K562 (cell line): ENCODE data around the gene MKRN1. TPM values are rescaled to one million over a fixed set of nuclear protein-coding genes. Genes with fewer than 3 reads are reported as not detected.

Source experiments
- ATF2 ChIP-seq: sonication (generic); formaldehyde crosslinking; IDR thresholded peaks from 2 replicates; pipeline ENCODE4 v1.8.1; 2022; ENCODE audit warnings: missing genetic modification reagents
- ATF7 ChIP-seq: fragments of 450-650 bp; IDR thresholded peaks from 2 replicates; pipeline ENCODE4 v1.7.1; 2014; ENCODE audit warnings: mild to moderate bottlenecking, moderate library complexity
- BCLAF1 ChIP-seq, 2 experiments: fragments of 450-650 bp in 1 of 2; IDR thresholded peaks; 2 replicates each; pipeline ENCODE4 v1.6.1; 2011 to 2017; ENCODE audit warnings: low read depth in 2 of 2, antibody characterized with exemption in 1 of 2, borderline replicate concordance in 1 of 2, low read length in 1 of 2, mild to moderate bottlenecking in 1 of 2, mixed read lengths in 1 of 2; ENCODE audit not compliant: control insufficient read depth in 1 of 2
- CBFB ChIP-seq: sonication (generic); formaldehyde crosslinking; IDR thresholded peaks from 2 replicates; pipeline ENCODE4 v1.4.0; 2020; ENCODE audit warnings: mild to moderate bottlenecking, missing genetic modification reagents
- ELK3 ChIP-seq: fragments of 450-650 bp; formaldehyde crosslinking; IDR thresholded peaks from 2 replicates; pipeline ENCODE4 v1.4.0; 2020; ENCODE audit warnings: mild to moderate bottlenecking
- FOXA3 ChIP-seq, 2 experiments: fragments of 450-650 bp in 1 of 2; sonication (generic) in 1 of 2; formaldehyde crosslinking; IDR thresholded peaks in 1 of 2; conservative IDR thresholded peaks in 1 of 2; 2 replicates each; pipeline versions ENCODE4 v1.4.0 to v1.8.0; 2020 to 2022; ENCODE audit warnings: mild to moderate bottlenecking in 2 of 2, missing genetic modification reagents in 1 of 2
- POLR2B ChIP-seq: fragments of 450-650 bp; IDR thresholded peaks from 2 replicates; pipeline ENCODE4 v1.6.1; 2018; ENCODE audit warnings: low read depth; ENCODE audit not compliant: partially characterized antibody
- RB1 ChIP-seq: fragments of 450-650 bp; IDR thresholded peaks from 2 replicates; pipeline ENCODE4 v1.6.1; 2017; ENCODE audit warnings: low read depth, mild to moderate bottlenecking
- SMARCA4 ChIP-seq: fragments of 450-650 bp; IDR thresholded peaks from 2 replicates; pipeline ENCODE4 v1.6.1; 2016
- SRSF1 ChIP-seq: fragments of 200-400 bp; formaldehyde crosslinking; IDR thresholded peaks from 2 replicates; pipeline ENCODE4 v1.6.1; 2017; ENCODE audit warnings: mild to moderate bottlenecking, low read depth, low read length, moderate library complexity
- ZFP1 ChIP-seq: fragments of 450-650 bp; formaldehyde crosslinking; IDR thresholded peaks from 2 replicates; pipeline ENCODE4 v1.4.0; 2020; ENCODE audit warnings: mild to moderate bottlenecking, mixed read lengths
- ZNF217 ChIP-seq: sonication (generic); formaldehyde crosslinking; IDR thresholded peaks from 2 replicates; pipeline ENCODE4 v1.8.0; 2022; ENCODE audit warnings: mild to moderate bottlenecking, missing genetic modification reagents
- ZNF583 ChIP-seq: fragments of 250-450 bp; sonication (Bioruptor Pico); IDR thresholded peaks from 2 replicates; pipeline ENCODE4 v1.4.0; 2020
- polyA plus RNA-seq, 8 experiments: library from polyadenylated mRNA; depleted of rRNA in 4 of 8; stranded (reverse) in 5 of 8; unstranded in 3 of 8; fragments of >200 nt; fragmentation: Nextera tagmentation in 2 of 8; fragmentation: Illumina TruSeq in 1 of 8; extraction: Ambion mirVana in 2 of 8; extraction: Trizol in 1 of 8; gene quantifications; 2 replicates each; pipeline versions ENCODE4 v1.2.1 to v1.2.3, GENCODE V29; 2011 to 2014; ENCODE audit warnings: inconsistent platforms in 1 of 8, missing spikeins in 1 of 8
- total RNA-seq, 7 experiments: library from RNA; depleted of rRNA in 6 of 7; stranded (reverse); fragments of >200 nt in 6 of 7; fragmentation: Illumina TruSeq in 2 of 7; extraction: Trizol in 2 of 7; gene quantifications; 2 replicates each; pipeline versions ENCODE4 v1.2.1 to v1.2.3, GENCODE V29; 2011 to 2021; ENCODE audit warnings: low replicate concordance in 1 of 7
- TF ChIP-seq, protein P1 (sequence below): fragments of 200-800 bp; sonication (Bioruptor generic); IDR thresholded peaks from 2 replicates; pipeline ENCODE4 v1.6.1; 2017; ENCODE audit warnings: missing genetic modification characterization, missing compliant biosample characterization
- TF ChIP-seq, protein P2 (sequence below), 2 experiments: fragments of 250-450 bp in 1 of 2; fragments of 450-650 bp in 1 of 2; sonication (Bioruptor Pico) in 1 of 2; IDR thresholded peaks; 2 replicates each; pipeline versions ENCODE4 v1.6.1 to v1.8.0; 2016 to 2021; ENCODE audit warnings: mild to moderate bottlenecking in 2 of 2, moderate library complexity in 2 of 2, missing compliant biosample characterization in 1 of 2, missing genetic modification characterization in 1 of 2
- TF ChIP-seq, protein P3 (sequence below), 2 experiments: fragments of 200-800 bp in 1 of 2; sonication (Bioruptor generic) in 1 of 2; sonication (generic) in 1 of 2; formaldehyde crosslinking in 1 of 2; IDR thresholded peaks in 1 of 2; conservative IDR thresholded peaks in 1 of 2; 2 replicates each; pipeline versions ENCODE4 v1.5.0 to v1.6.1; 2016 to 2020; ENCODE audit warnings: missing compliant biosample characterization in 1 of 2, missing genetic modification characterization in 1 of 2, missing genetic modification reagents in 1 of 2

MKRN1 gene
- total and polyA plus RNA-seq, 9 of the 15 experiments (the other 6 are each of a cell fraction or from before 2014, with no cell fraction given), result 30.5 to 90.3 (median 76.0) TPM

DNA sequence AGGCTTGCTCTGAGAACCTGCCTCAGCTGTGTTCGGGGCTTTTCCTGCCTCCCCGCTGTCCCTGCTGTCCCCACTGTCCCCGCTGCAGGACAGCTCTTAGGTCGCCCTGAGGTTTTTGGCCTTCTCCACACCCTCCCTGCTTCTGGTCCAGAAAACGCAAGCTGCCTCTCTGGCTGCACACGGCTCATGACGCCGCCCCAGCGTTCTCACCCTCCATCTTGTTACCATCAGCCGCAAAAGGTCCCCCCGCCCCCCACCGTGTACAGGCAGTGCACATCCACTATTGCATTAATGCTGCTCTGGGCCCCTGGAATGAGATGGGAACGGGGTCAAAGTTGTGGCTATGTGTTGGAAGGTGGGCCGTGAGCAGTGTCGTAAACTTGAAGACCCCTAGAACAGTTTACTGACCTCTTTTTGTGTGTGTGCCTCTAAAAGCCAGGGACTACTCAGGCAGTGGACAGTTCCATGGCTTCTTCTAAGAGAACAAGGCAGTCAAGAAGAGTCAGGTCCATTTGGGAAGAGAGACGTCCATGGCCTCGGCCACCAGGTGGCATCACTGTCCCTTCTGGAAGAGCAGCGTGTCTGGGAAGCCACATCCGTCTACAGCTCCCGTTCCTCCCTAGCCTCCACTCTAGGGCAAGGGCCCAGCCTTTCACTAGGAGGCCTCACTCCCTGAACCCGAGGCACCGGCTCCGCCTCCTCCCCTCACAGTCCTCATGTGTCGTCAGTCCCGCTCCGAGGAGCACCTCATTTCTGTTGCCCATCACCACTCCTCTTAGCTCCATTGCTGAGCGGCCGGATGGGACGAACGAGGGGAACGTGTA is 38.5 kb upstream of the MKRN1 start (continued):
- TF ChIP-seq ZFP1 (CRISPR knock-in tag) (no peak), ATF2 (CRISPR knock-in tag) (no peak), BCLAF1 (IDR thresholded peaks at IDR 0.05; ENCODE audit: borderline replicate concordance in 1 of 2, control insufficient read depth in 1 of 2, low read depth in 2 of 2, low read length in 1 of 2) (no peak), FOXA3 (CRISPR knock-in tag; conservative IDR thresholded peaks at IDR 0.05 in 1 of 2, IDR thresholded peaks at IDR 0.05 in 1 of 2) (0 out of 4 replicates have a peak, but pooled peaks of 1 of the 2 experiments have one; percentile 38), SRSF1 (no peak), ATF7 (peak; percentile 67), RB1 (peak; percentile 80), SMARCA4 (no peak), CBFB (CRISPR knock-in tag) (peak; percentile 91), ZNF217 (CRISPR knock-in tag) (no peak; the same call in 1 of the 2 replicates), ELK3 (CRISPR knock-in tag) (no peak), ZNF583 (CRISPR knock-in tag) (0 out of 2 replicates have a peak, but pooled peaks have one; percentile 38), POLR2B (no peak)
- TF ChIP-seq, protein P1, sequence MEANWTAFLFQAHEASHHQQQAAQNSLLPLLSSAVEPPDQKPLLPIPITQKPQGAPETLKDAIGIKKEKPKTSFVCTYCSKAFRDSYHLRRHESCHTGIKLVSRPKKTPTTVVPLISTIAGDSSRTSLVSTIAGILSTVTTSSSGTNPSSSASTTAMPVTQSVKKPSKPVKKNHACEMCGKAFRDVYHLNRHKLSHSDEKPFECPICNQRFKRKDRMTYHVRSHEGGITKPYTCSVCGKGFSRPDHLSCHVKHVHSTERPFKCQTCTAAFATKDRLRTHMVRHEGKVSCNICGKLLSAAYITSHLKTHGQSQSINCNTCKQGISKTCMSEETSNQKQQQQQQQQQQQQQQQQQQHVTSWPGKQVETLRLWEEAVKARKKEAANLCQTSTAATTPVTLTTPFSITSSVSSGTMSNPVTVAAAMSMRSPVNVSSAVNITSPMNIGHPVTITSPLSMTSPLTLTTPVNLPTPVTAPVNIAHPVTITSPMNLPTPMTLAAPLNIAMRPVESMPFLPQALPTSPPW (CRISPR knock-in tag), result no peak
- TF ChIP-seq, protein P2, sequence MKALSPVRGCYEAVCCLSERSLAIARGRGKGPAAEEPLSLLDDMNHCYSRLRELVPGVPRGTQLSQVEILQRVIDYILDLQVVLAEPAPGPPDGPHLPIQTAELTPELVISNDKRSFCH (CRISPR knock-in tag; IDR thresholded peaks at IDR 0.05), result no peak
- TF ChIP-seq, protein P2 (tag; IDR thresholded peaks at IDR 0.05), result 0 out of 2 replicates have a peak, but pooled peaks have one; percentile 67
- TF ChIP-seq, protein P3, sequence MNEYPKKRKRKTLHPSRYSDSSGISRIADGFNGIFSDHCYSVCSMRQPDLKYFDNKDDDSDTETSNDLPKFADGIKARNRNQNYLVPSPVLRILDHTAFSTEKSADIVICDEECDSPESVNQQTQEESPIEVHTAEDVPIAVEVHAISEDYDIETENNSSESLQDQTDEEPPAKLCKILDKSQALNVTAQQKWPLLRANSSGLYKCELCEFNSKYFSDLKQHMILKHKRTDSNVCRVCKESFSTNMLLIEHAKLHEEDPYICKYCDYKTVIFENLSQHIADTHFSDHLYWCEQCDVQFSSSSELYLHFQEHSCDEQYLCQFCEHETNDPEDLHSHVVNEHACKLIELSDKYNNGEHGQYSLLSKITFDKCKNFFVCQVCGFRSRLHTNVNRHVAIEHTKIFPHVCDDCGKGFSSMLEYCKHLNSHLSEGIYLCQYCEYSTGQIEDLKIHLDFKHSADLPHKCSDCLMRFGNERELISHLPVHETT (CRISPR knock-in tag; conservative IDR thresholded peaks at IDR 0.05 in 1 of 2, IDR thresholded peaks at IDR 0.05 in 1 of 2), result no peak
